MCF 10A (cell line): ENCODE data around the gene DIAPH3. TPM values are rescaled to one million over a fixed set of nuclear protein-coding genes. Genes with fewer than 3 reads are reported as not detected.

Experiments
- BruUV-seq: library from RNA; stranded (reverse); fragments of 400-500 nt; replicated peaks from 2 replicates; lab custom pipeline; 2021; lab: Mats Ljungman, UMichigan
- CTCF ChIA-PET: fragments of 300-600 bp; sonication (Branson Sonifier 250); formaldehyde crosslinking; extraction: SDS; loops from one replicate; lab custom pipeline; 2021; ENCODE audit warnings: antibody characterized with exemption, inconsistent platforms; lab: Yijun Ruan, JAX
- POLR2A ChIA-PET: fragments of 300-600, 350-650 bp; sonication (Branson Sonifier 250); formaldehyde crosslinking; extraction: SDS; loops from one replicate; lab custom pipeline; 2020; ENCODE audit warnings: antibody characterized with exemption, inconsistent platforms; lab: Yijun Ruan, JAX
- DNase-seq: peaks from one replicate; pipeline ENCODE4 v3.0.0-alpha.2; 2018; ENCODE audit not compliant: unreplicated experiment
- H3K27ac Mint-ChIP-seq: one replicate; pipeline ENCODE4 v1.8.0; 2022; ENCODE audit warnings: mild to moderate bottlenecking, low read depth, mixed read lengths; ENCODE audit not compliant: unreplicated experiment
- H3K27me3 Mint-ChIP-seq: one replicate; pipeline ENCODE4 v1.8.0; 2022; ENCODE audit warnings: mixed read lengths; ENCODE audit not compliant: insufficient read depth, unreplicated experiment
- H3K36me3 Mint-ChIP-seq: one replicate; pipeline ENCODE4 v1.8.0; 2022; ENCODE audit warnings: mild to moderate bottlenecking, moderate library complexity, mixed read lengths; ENCODE audit not compliant: insufficient read depth, unreplicated experiment
- H3K4me1 Mint-ChIP-seq: one replicate; pipeline ENCODE4 v1.8.0; 2022; ENCODE audit warnings: mixed read lengths; ENCODE audit not compliant: insufficient read depth, unreplicated experiment
- H3K4me3 Mint-ChIP-seq: one replicate; pipeline ENCODE4 v1.8.0; 2022; ENCODE audit warnings: mild to moderate bottlenecking, moderate library complexity, mixed read lengths; ENCODE audit not compliant: unreplicated experiment
- H3K9me3 Mint-ChIP-seq: one replicate; pipeline ENCODE4 v1.8.0; 2022; ENCODE audit warnings: mixed read lengths; ENCODE audit not compliant: unreplicated experiment
- intact Hi-C: fragments of 100-400 bp; cut with micrococcal nuclease; formaldehyde crosslinking; loops from 2 replicates; pipeline ENCODE4 v1.14.1; 2022
- total RNA-seq: library from RNA; stranded (reverse); gene quantifications from 2 replicates; pipeline ENCODE4 v1.2.3, GENCODE V29; 2022
- TF ChIP-seq, protein P1 (sequence below): fragments of 200-600 bp; IDR thresholded peaks from one replicate; pipeline ENCODE4 v1.8.0; 2022; ENCODE audit warnings: antibody characterized with exemption, mild to moderate bottlenecking; ENCODE audit not compliant: unreplicated experiment

DIAPH3 gene
- total RNA-seq, 1 experiment from 2014 or later, result 34.7 TPM

DNA sequence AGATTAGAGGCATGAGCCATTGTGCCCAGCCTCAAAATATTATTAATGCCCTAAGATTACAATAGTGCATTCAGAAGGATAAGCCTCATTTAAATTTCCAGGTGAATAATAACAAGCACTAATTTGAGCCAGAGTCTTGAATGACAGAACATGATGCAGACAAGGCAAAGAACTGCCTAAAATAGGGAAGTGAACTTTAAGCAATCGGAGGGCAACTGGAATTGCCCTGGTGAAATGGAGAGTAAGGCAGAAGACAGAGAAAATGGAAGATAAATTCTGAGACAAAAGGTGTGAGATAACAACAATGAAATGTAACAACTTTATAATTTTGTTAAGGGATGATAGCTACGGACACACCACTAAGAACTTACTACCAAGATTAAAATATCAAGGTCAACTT, 199.9 kb downstream of the DIAPH3 start:
- TF ChIP-seq, protein P1, sequence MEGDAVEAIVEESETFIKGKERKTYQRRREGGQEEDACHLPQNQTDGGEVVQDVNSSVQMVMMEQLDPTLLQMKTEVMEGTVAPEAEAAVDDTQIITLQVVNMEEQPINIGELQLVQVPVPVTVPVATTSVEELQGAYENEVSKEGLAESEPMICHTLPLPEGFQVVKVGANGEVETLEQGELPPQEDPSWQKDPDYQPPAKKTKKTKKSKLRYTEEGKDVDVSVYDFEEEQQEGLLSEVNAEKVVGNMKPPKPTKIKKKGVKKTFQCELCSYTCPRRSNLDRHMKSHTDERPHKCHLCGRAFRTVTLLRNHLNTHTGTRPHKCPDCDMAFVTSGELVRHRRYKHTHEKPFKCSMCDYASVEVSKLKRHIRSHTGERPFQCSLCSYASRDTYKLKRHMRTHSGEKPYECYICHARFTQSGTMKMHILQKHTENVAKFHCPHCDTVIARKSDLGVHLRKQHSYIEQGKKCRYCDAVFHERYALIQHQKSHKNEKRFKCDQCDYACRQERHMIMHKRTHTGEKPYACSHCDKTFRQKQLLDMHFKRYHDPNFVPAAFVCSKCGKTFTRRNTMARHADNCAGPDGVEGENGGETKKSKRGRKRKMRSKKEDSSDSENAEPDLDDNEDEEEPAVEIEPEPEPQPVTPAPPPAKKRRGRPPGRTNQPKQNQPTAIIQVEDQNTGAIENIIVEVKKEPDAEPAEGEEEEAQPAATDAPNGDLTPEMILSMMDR, result no peak
- no peaks in the 10 kb centered on the region for H3K4me1 Mint-ChIP-seq
- no peak overlapping the region for H3K27ac Mint-ChIP-seq
- no peak for DNase-seq
- peaks cover 5% of the 10 kb centered on the region for H3K36me3 Mint-ChIP-seq
- intact Hi-C loops, result no loop called here
- CTCF ChIA-PET, result interaction anchor here (0.6 kb wide), 2 partner anchors 11 to 257 kb away, joined by 3 to 4 read pairs; no protein-coding TSS in a partner anchor
- POLR2A ChIA-PET, result interaction anchor here (0.8 kb wide), 1 partner anchor 18 kb away, joined by 3 read pairs; no protein-coding TSS in a partner anchor
- no peaks in the 10 kb centered on the region for H3K27me3 Mint-ChIP-seq
- H3K9me3 Mint-ChIP-seq, result no peaks in the 10 kb centered on the region
- no TSS peak for BruUV-seq
- no peak overlapping the region for H3K4me3 Mint-ChIP-seq

DNA sequence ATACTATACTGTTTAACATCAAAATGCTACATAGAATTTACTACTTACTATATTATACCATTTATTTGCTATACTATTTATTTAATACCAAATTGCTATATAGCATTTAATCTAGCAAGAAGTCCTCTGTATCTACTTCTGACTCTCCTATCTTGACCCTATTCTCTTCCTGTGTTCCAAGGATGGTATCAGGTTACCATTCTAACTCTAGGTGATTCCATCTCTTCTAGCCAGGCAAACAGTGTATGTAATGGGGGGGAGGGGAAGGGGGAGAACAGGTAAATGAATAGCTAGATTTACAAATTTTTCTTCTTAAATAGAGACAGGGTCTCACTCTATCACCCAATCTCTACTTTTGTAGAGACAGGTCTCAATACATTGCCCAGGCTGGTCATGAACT, 200.3 kb downstream of the DIAPH3 start:
- CTCF ChIA-PET, result interaction anchor here (0.5 kb wide), 1 partner anchor 366 kb away, joined by 3 read pairs; no protein-coding TSS in a partner anchor
- H3K9me3 Mint-ChIP-seq, result no peaks in the 10 kb centered on the region

DNA sequence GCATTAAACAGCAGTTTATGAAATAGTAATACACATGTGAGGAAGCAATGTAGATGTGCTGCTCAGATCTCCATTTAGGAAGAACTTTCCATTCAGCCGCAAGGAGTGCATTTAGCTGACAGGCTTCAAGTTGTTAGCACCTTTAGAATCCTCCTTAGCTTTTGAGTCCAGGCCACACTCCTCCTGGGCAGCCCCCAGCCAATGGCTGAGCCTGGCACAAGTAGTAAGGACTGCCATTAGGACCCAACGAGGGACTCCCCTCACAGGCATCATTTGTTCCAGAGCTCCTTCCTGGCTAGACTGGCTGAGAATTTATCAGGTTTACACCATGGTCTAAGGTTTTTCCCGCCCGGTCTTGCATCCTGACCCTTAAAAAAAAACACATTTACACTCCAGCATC, 201.4 kb downstream of the DIAPH3 start:
- Mint-ChIP-seq H3K4me3 (no peak overlapping the region), H3K27ac (no peak overlapping the region), H3K27me3 (no peaks in the 10 kb centered on the region), H3K9me3 (no peaks in the 10 kb centered on the region), H3K36me3 (peaks cover 8% of the 10 kb centered on the region), H3K4me1 (no peaks in the 10 kb centered on the region)
- POLR2A ChIA-PET, result interaction anchor here (0.7 kb wide), 1 partner anchor 15 kb away, joined by 3 read pairs; no protein-coding TSS in a partner anchor
- TF ChIP-seq, protein P1, result no peak
- DNase-seq, result no peak
- BruUV-seq, result no TSS peak
- CTCF ChIA-PET, result interaction anchor here (0.7 to 0.8 kb wide), 2 partner anchors 16 to 155 kb away, joined by 3 read pairs; no protein-coding TSS in a partner anchor
- intact Hi-C loops, result no loop called here

More for the DNA sequence above, 200.3 kb downstream of the DIAPH3 start:
- BruUV-seq, result no TSS peak
- Mint-ChIP-seq H3K27ac (no peak overlapping the region), H3K36me3 (peaks cover 5% of the 10 kb centered on the region), H3K4me1 (no peaks in the 10 kb centered on the region), H3K4me3 (no peak overlapping the region), H3K27me3 (no peaks in the 10 kb centered on the region)
- TF ChIP-seq, protein P1, result no peak
- intact Hi-C loops, result no loop called here
- no peak for DNase-seq
- POLR2A ChIA-PET, result no interaction called here

DNA sequence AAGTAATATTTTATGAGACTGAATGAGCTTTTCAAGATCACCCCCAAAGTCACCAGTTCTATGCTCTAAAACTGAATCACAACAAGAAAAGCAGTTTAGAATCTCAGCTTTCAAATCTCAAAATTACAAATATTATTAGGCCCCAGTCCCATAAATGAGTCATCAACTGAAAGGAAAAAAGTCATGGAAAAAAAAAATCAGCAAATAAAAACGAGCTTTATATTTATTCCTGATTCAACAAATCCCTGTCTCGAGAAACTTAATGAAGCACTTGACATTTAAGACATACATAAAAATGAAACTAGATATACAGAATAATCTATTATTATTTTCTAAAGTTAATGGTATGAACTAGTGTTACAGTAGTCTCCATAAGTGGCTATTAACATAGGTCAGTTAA, 203.0 kb downstream of the DIAPH3 start:
- Mint-ChIP-seq H3K27me3 (no peaks in the 10 kb centered on the region), H3K4me3 (no peak overlapping the region), H3K4me1 (no peaks in the 10 kb centered on the region), H3K9me3 (no peaks in the 10 kb centered on the region), H3K27ac (no peak overlapping the region), H3K36me3 (peaks cover 7% of the 10 kb centered on the region)
- TF ChIP-seq, protein P1, result no peak
- no peak for DNase-seq
- ChIA-PET CTCF (interaction anchor here (1.0 to 1.2 kb wide), 2 partner anchors 10 to 570 kb away, joined by 3 read pairs; no protein-coding TSS in a partner anchor), POLR2A (interaction anchor here (1.9 kb wide), 1 partner anchor 10 kb away, joined by 4 read pairs; no protein-coding TSS in a partner anchor)
- no TSS peak for BruUV-seq
- intact Hi-C loops, result no loop called here
